HAP-1 (cell line): Measurements from ENCODE around the gene ATXN1.
"Not testable (repeated sequence)": the region's sequence is repeated elsewhere in the genome, so short reads cannot be mapped to it uniquely, and the experiment has no call there.

Experiments
- DNase-seq, 2 experiments: peaks; one replicate each; pipeline ENCODE4 v3.0.0-alpha.2; 2016 to 2020; ENCODE audit warnings: low spot score in 2 of 2
- H3K27me3 ChIP-seq: fragments of 250-450 bp; sonication (Bioruptor Pico); 2 replicates; pipeline ENCODE4 v1.5.1; 2020; ENCODE audit warnings: low read depth, mild to moderate bottlenecking, moderate library complexity
- H3K36me3 ChIP-seq: fragments of 250-450 bp; sonication (Bioruptor Pico); replicated peaks from 2 replicates; pipeline ENCODE4 v1.5.1; 2020; ENCODE audit warnings: mild to moderate bottlenecking
- H3K4me1 ChIP-seq: fragments of 250-450 bp; sonication (Bioruptor Pico); 2 replicates; pipeline ENCODE4 v1.5.1; 2020; ENCODE audit warnings: mild to moderate bottlenecking
- H3K4me3 ChIP-seq: fragments of 250-450 bp; sonication (Bioruptor Pico); 2 replicates; pipeline ENCODE4 v1.5.1; 2020; ENCODE audit warnings: mild to moderate bottlenecking, moderate library complexity
- H3K9me3 ChIP-seq: fragments of 250-450 bp; sonication (Bioruptor Pico); 2 replicates; pipeline ENCODE4 v1.5.1; 2020; ENCODE audit warnings: mild to moderate bottlenecking, moderate library complexity
- in situ Hi-C: fragments of 300-500 bp; cut with MboI; formaldehyde crosslinking; loops from 3 replicates; pipeline ENCODE4 v1.14.3; 2020; ENCODE audit warnings: low sequenced_read_pairs, inconsistent platforms, mixed read lengths

Gene ATXN1

GRCh38 chr6:16408766-16409165 is 352.5 kb downstream of the ATXN1 start:
- H3K4me3 ChIP-seq = no peak overlapping the region
- no peaks in the 10 kb centered on the region for H3K9me3 ChIP-seq
- in situ Hi-C loops = no loop called here
- no peaks in the 10 kb centered on the region for H3K36me3 ChIP-seq
- H3K27me3 ChIP-seq = no peaks in the 10 kb centered on the region
- H3K4me1 ChIP-seq = peaks cover under 1% of the 10 kb centered on the region
- DNase-seq = no peak

DNA sequence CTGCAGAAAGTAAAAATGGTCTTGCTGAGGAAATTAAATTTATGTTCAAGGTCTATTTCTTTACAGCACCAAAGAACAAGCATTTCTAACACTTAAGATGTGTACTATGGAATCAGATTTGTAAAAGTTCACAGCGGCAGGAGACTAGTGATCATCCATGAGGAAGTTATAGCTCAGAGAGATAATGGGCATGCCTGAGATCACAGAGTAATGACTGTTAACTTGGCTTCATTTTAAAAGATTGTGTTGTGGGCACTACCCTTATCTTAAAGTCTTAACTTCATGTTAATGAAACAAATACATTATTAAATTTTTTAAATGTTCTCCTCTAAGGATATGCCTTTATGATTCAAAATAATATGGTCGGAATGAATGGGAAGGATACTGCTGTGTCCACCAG is 354.3 kb downstream of the ATXN1 start:
- in situ Hi-C loops = no loop called here
- DNase-seq = no peak

DNA sequence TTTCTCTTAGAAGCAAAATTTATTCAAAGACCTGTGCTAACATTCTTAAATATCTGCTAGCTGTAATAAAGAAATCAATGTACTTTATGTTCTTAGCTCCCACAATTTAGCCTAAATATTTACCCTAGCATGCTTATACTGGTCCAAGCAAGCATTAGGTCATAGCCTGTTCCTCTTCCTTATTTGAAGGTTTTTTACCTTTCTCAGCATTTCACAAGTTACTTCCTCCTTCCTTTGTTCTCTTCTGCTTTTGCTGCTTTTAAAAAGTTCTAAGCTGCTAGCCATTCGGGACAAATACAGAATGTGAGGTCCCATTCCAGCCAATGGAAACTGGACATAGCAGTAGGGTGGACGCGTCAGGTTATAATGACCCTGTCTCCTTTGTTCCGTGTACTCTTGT is 354.7 kb downstream of the ATXN1 start:
- H3K4me1 ChIP-seq, H3K36me3 ChIP-seq, H3K27me3 ChIP-seq, in situ Hi-C loops, H3K4me3 ChIP-seq, H3K9me3 ChIP-seq, DNase-seq: not testable (repeated sequence)

More for the DNA sequence above, 354.3 kb downstream of the ATXN1 start:
- H3K4me1 ChIP-seq = no peaks in the 10 kb centered on the region
- no peaks in the 10 kb centered on the region for H3K27me3 ChIP-seq
- H3K9me3 ChIP-seq = no peaks in the 10 kb centered on the region
- H3K4me3 ChIP-seq = no peak overlapping the region
- no peaks in the 10 kb centered on the region for H3K36me3 ChIP-seq

DNA sequence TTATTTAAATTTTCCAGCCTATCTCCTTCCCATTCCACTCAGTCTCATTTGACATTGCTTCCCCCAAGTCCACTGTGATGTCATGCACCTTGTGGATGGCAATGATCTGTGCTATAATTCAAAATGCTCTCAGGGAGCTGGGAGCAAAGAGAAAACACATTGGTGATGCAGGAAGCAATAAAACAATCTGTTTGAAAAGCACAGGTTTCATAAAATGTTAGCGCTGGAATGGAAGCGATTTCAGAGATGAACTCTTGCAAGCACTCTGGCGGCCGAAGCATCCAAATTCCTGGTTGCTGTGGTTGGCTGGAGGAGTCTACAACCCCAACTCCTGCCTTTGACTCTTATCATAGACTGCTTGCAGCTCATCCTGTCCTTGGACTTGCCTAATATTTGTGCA is 355.9 kb downstream of the ATXN1 start:
- Histone ChIP-seq H3K4me1 (no peaks in the 10 kb centered on the region), H3K9me3 (no peaks in the 10 kb centered on the region), H3K36me3 (no peaks in the 10 kb centered on the region), H3K4me3 (no peak overlapping the region), H3K27me3 (no peaks in the 10 kb centered on the region)
- in situ Hi-C loops = no loop called here
- no peak for DNase-seq

DNA sequence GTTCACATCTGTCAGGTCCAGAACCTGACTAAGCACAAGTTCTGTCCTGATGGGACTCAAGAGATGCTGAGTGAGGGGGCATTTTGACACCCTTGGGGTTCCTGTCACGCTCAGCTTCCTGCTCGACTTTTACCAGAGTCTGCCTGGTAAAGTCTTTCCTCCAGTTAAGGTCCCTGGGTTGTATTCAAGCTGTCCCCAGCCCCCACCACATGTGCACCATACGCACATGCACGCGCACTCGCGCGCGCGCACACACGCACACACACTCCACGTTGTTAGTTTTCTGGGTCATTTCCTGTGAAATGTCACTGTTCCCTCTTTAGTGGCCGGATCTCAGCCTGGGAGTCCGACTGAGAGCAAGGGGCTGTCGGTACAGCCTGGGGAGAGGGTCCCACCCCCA is 356.8 kb downstream of the ATXN1 start:
- Histone ChIP-seq H3K27me3 (no peaks in the 10 kb centered on the region), H3K9me3 (no peaks in the 10 kb centered on the region), H3K4me3 (no peak overlapping the region), H3K36me3 (no peaks in the 10 kb centered on the region), H3K4me1 (no peaks in the 10 kb centered on the region)
- in situ Hi-C loops = no loop called here
- DNase-seq = no peak

GRCh38 chr6:16403831-16404230 is 357.4 kb downstream of the ATXN1 start:
- no peaks in the 10 kb centered on the region for H3K36me3 ChIP-seq
- no peaks in the 10 kb centered on the region for H3K9me3 ChIP-seq
- no peaks in the 10 kb centered on the region for H3K4me1 ChIP-seq
- DNase-seq = no peak
- no peak overlapping the region for H3K4me3 ChIP-seq
- no peaks in the 10 kb centered on the region for H3K27me3 ChIP-seq
- in situ Hi-C loops = no loop called here

DNA sequence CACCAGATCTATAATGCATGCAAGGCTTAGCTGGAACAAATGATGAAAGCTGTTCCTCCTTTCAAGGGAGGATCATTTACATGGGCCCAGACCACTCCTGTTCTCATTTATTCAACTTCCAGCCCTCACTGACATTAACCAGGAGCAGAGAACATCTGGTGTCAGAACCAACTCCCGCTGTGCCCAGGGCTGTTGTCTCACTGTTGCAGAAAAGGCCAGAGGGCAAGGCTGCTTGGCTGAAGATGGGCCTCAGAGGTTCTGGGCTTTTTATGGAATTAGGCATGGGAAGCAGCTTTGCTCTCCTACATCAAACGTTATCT is 358.7 kb downstream of the ATXN1 start:
- Histone ChIP-seq H3K27me3 (no peaks in the 10 kb centered on the region), H3K9me3 (no peaks in the 10 kb centered on the region), H3K4me3 (no peak overlapping the region), H3K36me3 (no peaks in the 10 kb centered on the region), H3K4me1 (no peaks in the 10 kb centered on the region)
- DNase-seq = no peak
- in situ Hi-C loops = no loop called here

- Histone ChIP-seq H3K27me3 (no peaks in the 10 kb centered on the region), H3K36me3 (no peaks in the 10 kb centered on the region), H3K4me3 (no peak overlapping the region), H3K9me3 (no peaks in the 10 kb centered on the region), H3K4me1 (no peaks in the 10 kb centered on the region)
- no peak for DNase-seq
- in situ Hi-C loops = no loop called here
Observed at GRCh38 chr6:16400248-16400760, 361.0 kb downstream of the ATXN1 start.

DNA sequence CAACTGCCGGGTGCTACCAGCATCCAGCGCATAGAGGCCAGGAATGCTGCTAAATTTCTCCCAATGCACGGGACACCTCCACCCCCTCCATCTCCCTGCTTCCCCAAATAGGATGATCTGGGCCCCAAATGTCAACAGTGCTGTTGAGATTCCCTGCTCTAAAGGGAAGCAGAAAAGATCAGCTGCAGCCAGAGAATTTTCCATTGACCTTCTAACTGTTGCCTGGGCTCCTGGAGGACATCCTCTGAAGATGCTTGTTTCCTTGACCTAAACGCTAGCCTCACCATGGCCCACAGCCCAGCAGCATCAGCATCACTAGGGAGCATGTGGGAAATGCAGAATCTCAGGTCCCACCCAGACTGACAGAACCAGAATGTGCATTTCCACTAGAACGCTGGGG is 361.6 kb downstream of the ATXN1 start:
- H3K4me1 ChIP-seq = no peaks in the 10 kb centered on the region
- in situ Hi-C loops = no loop called here
- H3K9me3 ChIP-seq = no peaks in the 10 kb centered on the region
- H3K36me3 ChIP-seq = no peaks in the 10 kb centered on the region
- DNase-seq = no peak
- no peaks in the 10 kb centered on the region for H3K27me3 ChIP-seq
- no peak overlapping the region for H3K4me3 ChIP-seq

DNA sequence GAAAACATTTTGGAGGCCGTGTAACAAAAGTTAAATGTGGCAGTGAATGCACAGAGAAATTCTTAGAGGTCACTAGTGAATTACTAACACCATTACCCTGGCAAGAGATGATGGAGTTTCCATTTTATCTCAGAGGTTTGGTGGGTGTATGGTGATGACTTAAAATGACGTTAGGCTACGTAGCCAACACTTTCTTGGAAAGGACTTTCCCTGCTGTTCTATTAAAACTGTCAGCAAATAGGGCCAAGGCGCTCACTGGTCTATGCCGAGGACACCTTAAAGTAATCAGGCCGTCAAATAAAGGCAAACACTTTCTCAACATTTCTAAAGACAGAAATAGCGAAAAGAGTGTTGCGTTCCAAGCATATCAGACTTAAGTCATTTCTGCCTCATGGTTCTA is 362.1 kb downstream of the ATXN1 start:
- no peak overlapping the region for H3K4me3 ChIP-seq
- no peak for DNase-seq
- in situ Hi-C loops = no loop called here
- no peaks in the 10 kb centered on the region for H3K36me3 ChIP-seq
- H3K27me3 ChIP-seq = no peaks in the 10 kb centered on the region
- H3K4me1 ChIP-seq = no peaks in the 10 kb centered on the region
- no peaks in the 10 kb centered on the region for H3K9me3 ChIP-seq

DNA sequence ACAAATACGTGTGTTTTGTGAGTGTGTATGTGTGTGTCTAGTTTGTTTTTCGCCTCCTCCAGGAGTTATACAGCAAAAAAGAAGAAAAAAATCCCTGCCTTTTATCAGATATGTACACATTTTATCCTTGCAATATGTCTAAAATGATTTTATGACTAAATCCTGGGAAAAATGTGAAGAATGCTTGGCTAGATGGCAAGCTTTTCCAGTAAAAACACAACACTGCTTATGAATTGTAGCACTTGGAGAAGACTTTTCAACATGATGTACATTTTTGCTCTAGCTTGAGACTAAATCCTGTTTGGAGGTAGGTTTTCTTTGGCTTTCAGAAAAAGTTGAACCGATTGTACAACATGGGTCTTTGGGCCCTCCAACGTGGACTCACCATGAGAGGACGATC is 362.7 kb downstream of the ATXN1 start:
- H3K27me3 ChIP-seq = no peaks in the 10 kb centered on the region
- H3K4me3 ChIP-seq = no peak overlapping the region
- no peaks in the 10 kb centered on the region for H3K36me3 ChIP-seq
- DNase-seq = no peak
- in situ Hi-C loops = no loop called here
- no peaks in the 10 kb centered on the region for H3K4me1 ChIP-seq
- no peaks in the 10 kb centered on the region for H3K9me3 ChIP-seq

- no peak for DNase-seq
- Histone ChIP-seq H3K4me1 (no peaks in the 10 kb centered on the region), H3K36me3 (no peaks in the 10 kb centered on the region), H3K9me3 (no peaks in the 10 kb centered on the region), H3K4me3 (no peak overlapping the region), H3K27me3 (no peaks in the 10 kb centered on the region)
- in situ Hi-C loops = no loop called here
Observed at GRCh38 chr6:16397623-16398022, 363.6 kb downstream of the ATXN1 start.

- no peaks in the 10 kb centered on the region for H3K36me3 ChIP-seq
- DNase-seq = no peak
- H3K9me3 ChIP-seq = no peaks in the 10 kb centered on the region
- no peaks in the 10 kb centered on the region for H3K27me3 ChIP-seq
- in situ Hi-C loops = no loop called here
- no peak overlapping the region for H3K4me3 ChIP-seq
- no peaks in the 10 kb centered on the region for H3K4me1 ChIP-seq
Observed at GRCh38 chr6:16396497-16397319, 364.6 kb downstream of the ATXN1 start.

DNA sequence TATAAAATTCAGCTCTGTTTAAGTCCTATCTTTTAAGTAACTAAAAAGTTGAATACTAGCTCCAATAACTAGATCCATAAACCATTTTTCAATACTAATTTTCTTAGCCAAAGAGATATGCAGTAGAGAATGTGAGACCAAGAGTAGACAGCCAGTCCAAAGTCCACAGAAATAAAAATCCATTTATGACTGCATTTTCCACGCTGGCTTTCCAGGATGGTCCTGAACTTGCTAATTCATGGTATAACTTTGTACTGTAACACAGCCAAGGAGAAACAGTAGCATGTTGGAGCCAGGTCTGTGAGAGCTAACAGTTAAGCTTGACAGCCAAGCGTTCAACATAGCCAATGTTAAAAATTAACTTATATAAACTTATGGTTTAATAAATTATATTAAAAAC is 366.6 kb downstream of the ATXN1 start:
- Histone ChIP-seq H3K4me3 (no peak overlapping the region), H3K36me3 (no peaks in the 10 kb centered on the region), H3K4me1 (no peaks in the 10 kb centered on the region), H3K9me3 (no peaks in the 10 kb centered on the region), H3K27me3 (no peaks in the 10 kb centered on the region)
- in situ Hi-C loops = no loop called here
- no peak for DNase-seq

DNA sequence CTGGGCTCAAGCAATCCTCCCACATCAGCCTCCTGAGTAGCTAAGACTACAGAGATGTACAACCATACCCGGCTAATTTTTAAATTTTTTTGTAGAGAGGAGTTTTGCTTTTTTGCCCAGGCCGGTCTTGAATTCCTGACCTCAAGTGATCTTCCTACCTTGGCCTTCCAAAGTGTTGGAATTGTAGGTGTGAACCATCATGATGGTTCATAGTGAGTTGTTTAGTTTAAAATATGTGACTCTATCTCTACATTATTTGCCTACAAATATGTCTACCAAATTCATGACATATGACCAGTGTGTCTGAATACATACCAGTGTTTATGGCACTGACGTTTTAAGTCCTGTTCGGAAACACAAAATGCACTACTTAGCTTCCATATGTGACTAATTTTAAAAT is 367.9 kb downstream of the ATXN1 start:
- Histone ChIP-seq H3K4me1 (no peaks in the 10 kb centered on the region), H3K9me3 (no peaks in the 10 kb centered on the region), H3K4me3 (no peak overlapping the region), H3K27me3 (no peaks in the 10 kb centered on the region), H3K36me3 (no peaks in the 10 kb centered on the region)
- in situ Hi-C loops = no loop called here
- DNase-seq = no peak
